ENCODE results near the gene COX7A2.

The COX7A2 gene

GRCh38 chr6:75208298-75209183 is 35.1 kb downstream of the COX7A2 start:
- Histone ChIP-seq H3K27me3 (ENCODE audit: insufficient read depth, low read length, poor library complexity) (no peaks in the 10 kb centered on the region), H3K4me1 (ENCODE audit: insufficient read depth, low read length) (no peaks in the 10 kb centered on the region), H3K9ac (ENCODE audit: low read depth, low read length) (no peak overlapping the region), H3K36me3 (ENCODE audit: insufficient read depth, low read length) (no peaks in the 10 kb centered on the region), H3K4me2 (ENCODE audit: insufficient read depth, low read length) (no peak overlapping the region), H4K20me1 (ENCODE audit: insufficient read depth, low read length) (no peaks in the 10 kb centered on the region), H3K27ac (ENCODE audit: low read length) (no peak overlapping the region), H3K9me3 (ENCODE audit: insufficient read depth, low read length, severe bottlenecking) (no peaks in the 10 kb centered on the region), H3K4me3 (ENCODE audit: low read depth in 1 of 2, low read length in 2 of 2) (no peak overlapping the region), H3K79me2 (ENCODE audit: insufficient read depth, low read length) (no peaks in the 10 kb centered on the region), H2AFZ (ENCODE audit: low read depth, low read length) (no peak overlapping the region)
- peak; percentile 95 for TF ChIP-seq CTCF (IDR thresholded peaks at IDR 0.05; ENCODE audit: borderline replicate concordance, extremely low read depth, low read length, poor library complexity, severe bottlenecking)
- TF ChIP-seq EZH2 (IDR thresholded peaks at IDR 0.05; ENCODE audit: borderline replicate concordance, low read depth, low read length, severe bottlenecking) = no peak
- ATAC-seq (ENCODE audit: insufficient read depth, low read depth) (peak; percentile 96), DNase-seq (peak; percentile 75)

GRCh38 chr6:75206576-75207342 is 36.8 kb downstream of the COX7A2 start:
- H2AFZ ChIP-seq (ENCODE audit: low read depth, low read length) = no peak overlapping the region
- no peak for DNase-seq
- ATAC-seq (ENCODE audit: insufficient read depth, low read depth) = no peak
- H3K9me3 ChIP-seq (ENCODE audit: insufficient read depth, low read length, severe bottlenecking) = no peaks in the 10 kb centered on the region
- H3K9ac ChIP-seq (ENCODE audit: low read depth, low read length) = no peak overlapping the region
- H3K4me2 ChIP-seq (ENCODE audit: insufficient read depth, low read length) = no peak overlapping the region
- H3K27me3 ChIP-seq (ENCODE audit: insufficient read depth, low read length, poor library complexity) = no peaks in the 10 kb centered on the region
- no peaks in the 10 kb centered on the region for H3K4me1 ChIP-seq (ENCODE audit: insufficient read depth, low read length)
- TF ChIP-seq CTCF (IDR thresholded peaks at IDR 0.05; ENCODE audit: borderline replicate concordance, extremely low read depth, low read length, poor library complexity, severe bottlenecking) (no peak), EZH2 (IDR thresholded peaks at IDR 0.05; ENCODE audit: borderline replicate concordance, low read depth, low read length, severe bottlenecking) (no peak)
- H3K4me3 ChIP-seq (ENCODE audit: low read depth in 1 of 2, low read length in 2 of 2) = no peak overlapping the region
- H4K20me1 ChIP-seq (ENCODE audit: insufficient read depth, low read length) = no peaks in the 10 kb centered on the region
- H3K79me2 ChIP-seq (ENCODE audit: insufficient read depth, low read length) = no peaks in the 10 kb centered on the region
- H3K27ac ChIP-seq (ENCODE audit: low read length) = no peak overlapping the region
- H3K36me3 ChIP-seq (ENCODE audit: insufficient read depth, low read length) = no peaks in the 10 kb centered on the region

GRCh38 chr6:75205776-75206575 is 37.6 kb downstream of the COX7A2 start, which contains the start of gene COL12A1:
Gene COL12A1, minus strand, starts transcription at chr6:75206053. Its CDS starts 3,261 bp downstream, at chr6:75202792.
- Histone ChIP-seq H3K4me3 (ENCODE audit: low read depth in 1 of 2, low read length in 2 of 2) (no peak within 1 kb of the TSS), H3K36me3 (ENCODE audit: insufficient read depth, low read length) (no peaks in the 10 kb centered on the region), H3K27ac (ENCODE audit: low read length) (no peak within 1 kb of the TSS), H3K27me3 (ENCODE audit: insufficient read depth, low read length, poor library complexity) (no peaks in the 10 kb centered on the region), H3K79me2 (ENCODE audit: insufficient read depth, low read length) (no peaks in the 10 kb centered on the region), H2AFZ (ENCODE audit: low read depth, low read length) (no peak within 1 kb of the TSS), H4K20me1 (ENCODE audit: insufficient read depth, low read length) (no peaks in the 10 kb centered on the region), H3K9me3 (ENCODE audit: insufficient read depth, low read length, severe bottlenecking) (no peaks in the 10 kb centered on the region), H3K9ac (ENCODE audit: low read depth, low read length) (no peak within 1 kb of the TSS), H3K4me1 (ENCODE audit: insufficient read depth, low read length) (no peaks in the 10 kb centered on the region), H3K4me2 (ENCODE audit: insufficient read depth, low read length) (no peak within 1 kb of the TSS)
- TF ChIP-seq CTCF (IDR thresholded peaks at IDR 0.05; ENCODE audit: borderline replicate concordance, extremely low read depth, low read length, poor library complexity, severe bottlenecking) (no peak), EZH2 (IDR thresholded peaks at IDR 0.05; ENCODE audit: borderline replicate concordance, low read depth, low read length, severe bottlenecking) (no peak)
- ATAC-seq (ENCODE audit: insufficient read depth, low read depth) (no peak), DNase-seq (no peak)
